Liver (tissue), 9 donors: ENCODE measurements around the gene PHYKPL. TPM values are rescaled to one million over a fixed set of nuclear protein-coding genes. Genes with fewer than 3 reads are reported as not detected.
A peak's percentile ranks its signal among the peaks of the same experiment; 100 is the strongest.

Experiments used
- DNase-seq: peaks from one replicate; pipeline ENCODE4 v3.0.0-alpha.2; 2017; ENCODE audit warnings: low spot score
- H3K27ac ChIP-seq, 2 donors: one replicate each; pipeline ENCODE4 v1.7.0; 2013; ENCODE audit warnings: inconsistent platforms in 2 of 2, low read length in 2 of 2, control low read depth in 1 of 2, low read depth in 1 of 2, mild to moderate bottlenecking in 1 of 2
- H3K27me3 ChIP-seq, 4 donors: one replicate each; pipeline versions ENCODE4 v1.6.1 to v1.7.0; 2013; ENCODE audit warnings: low read length in 3 of 4, inconsistent platforms in 1 of 4, mild to moderate bottlenecking in 1 of 4, moderate library complexity in 1 of 4; ENCODE audit not compliant: control insufficient read depth in 4 of 4, insufficient read depth in 4 of 4
- H3K36me3 ChIP-seq, 4 donors: one replicate each; pipeline versions ENCODE4 v1.6.1 to v1.7.0; 2013; ENCODE audit warnings: low read length in 3 of 4, mild to moderate bottlenecking in 3 of 4, low read depth in 1 of 4, moderate library complexity in 1 of 4; ENCODE audit not compliant: control insufficient read depth in 4 of 4, insufficient read depth in 3 of 4
- H3K4me1 ChIP-seq, 4 donors: one replicate each; pipeline versions ENCODE4 v1.6.1 to v1.7.0; 2013; ENCODE audit warnings: low read length in 3 of 4, mild to moderate bottlenecking in 3 of 4, moderate library complexity in 1 of 4; ENCODE audit not compliant: control insufficient read depth in 4 of 4, insufficient read depth in 4 of 4
- H3K4me3 ChIP-seq, 3 donors: one replicate each; pipeline versions ENCODE4 v1.6.1 to v1.7.0; 2013; ENCODE audit warnings: low read length in 3 of 3, control low read depth in 1 of 3, low read depth in 1 of 3, mild to moderate bottlenecking in 1 of 3
- H3K9ac ChIP-seq, 2 donors: one replicate each; pipeline ENCODE4 v1.7.0; 2013; ENCODE audit warnings: low read length in 2 of 2, mild to moderate bottlenecking in 2 of 2, moderate library complexity in 2 of 2, control low read depth in 1 of 2, low read depth in 1 of 2
- H3K9me3 ChIP-seq, 4 donors: one replicate each; pipeline versions ENCODE4 v1.6.1 to v1.7.0; 2013; ENCODE audit warnings: low read length in 3 of 4; ENCODE audit not compliant: control insufficient read depth in 4 of 4
- FOXA2 ChIP-seq: IDR thresholded peaks from 2 replicates; pipeline ENCODE4 v1.6.1; 2016; ENCODE audit warnings: antibody characterized with exemption
- GABPA ChIP-seq, 2 donors: IDR thresholded peaks in 1 of 2; conservative IDR thresholded peaks in 1 of 2; 2 replicates each; pipeline ENCODE4 v1.6.1; 2016; ENCODE audit warnings: antibody characterized with exemption in 2 of 2, mild to moderate bottlenecking in 1 of 2, moderate library complexity in 1 of 2
- HNF4A ChIP-seq, 2 donors: conservative IDR thresholded peaks; 2 replicates each; pipeline ENCODE4 v1.6.1; 2016; ENCODE audit warnings: antibody characterized with exemption in 2 of 2, mild to moderate bottlenecking in 2 of 2
- HNF4G ChIP-seq: IDR thresholded peaks from 2 replicates; pipeline ENCODE4 v1.6.1; 2016; ENCODE audit warnings: antibody characterized with exemption
- JUND ChIP-seq, 2 donors: IDR thresholded peaks; 2 replicates each; pipeline ENCODE4 v1.6.1; 2016; ENCODE audit warnings: antibody characterized with exemption in 2 of 2
- NR2F2 ChIP-seq: IDR thresholded peaks from 2 replicates; pipeline ENCODE4 v1.6.1; 2016; ENCODE audit warnings: antibody characterized with exemption
- SP1 ChIP-seq: IDR thresholded peaks from 2 replicates; pipeline ENCODE4 v1.6.1; 2018; ENCODE audit warnings: antibody characterized with exemption, mild to moderate bottlenecking
- YY1 ChIP-seq: IDR thresholded peaks from 2 replicates; pipeline ENCODE4 v1.6.1; 2016; ENCODE audit warnings: antibody characterized with exemption, mild to moderate bottlenecking
- WGBS: extraction: QIAGEN DNeasy Blood & Tissue Kit; methylation state at CpG from one replicate; pipeline ENCODE4 v1.1.7; 2013; 5-methylcytosine and 5-hydroxymethylcytosine counted together
- polyA plus RNA-seq, 2 donors: library from polyadenylated mRNA; stranded (reverse) in 1 of 2; unstranded in 1 of 2; fragments of 200-250 nt in 1 of 2; fragments of >200 nt in 1 of 2; fragmentation: Nextera tagmentation in 1 of 2; extraction: Ambion mirVana in 1 of 2; gene quantifications; one replicate each; pipeline versions ENCODE4 v1.2.1 to v1.2.3, GENCODE V29; 2013 to 2015
- total RNA-seq, 2 donors: library from RNA; depleted of rRNA; stranded (reverse); fragments of >200 nt; gene quantifications; one replicate each; pipeline ENCODE4 v1.2.3, GENCODE V29; 2014
- TF ChIP-seq, protein P1 (sequence below): IDR thresholded peaks from 2 replicates; pipeline ENCODE4 v1.6.1; 2016; ENCODE audit warnings: antibody characterized with exemption
- TF ChIP-seq, protein P2 (sequence below): IDR thresholded peaks from 2 replicates; pipeline ENCODE4 v1.6.1; 2016; ENCODE audit warnings: antibody characterized with exemption
- TF ChIP-seq, protein P3 (sequence below): fragments of 150-350 bp; IDR thresholded peaks from 2 replicates; pipeline ENCODE4 v1.5.1; 2017; ENCODE audit warnings: improper control_type of control experiment, low read depth, low read length; ENCODE audit not compliant: missing input control
- TF ChIP-seq, protein P4 (sequence below): IDR thresholded peaks from 2 replicates; pipeline ENCODE4 v1.6.1; 2016; ENCODE audit warnings: antibody characterized with exemption, mild to moderate bottlenecking
- donor health status: healthy.
- donor health status: healthy.
- donor health status: healthy.
- donor health status: healthy.
- donor health status: healthy.

The PHYKPL gene
- total and polyA plus RNA-seq, 4 donors: 25.6 to 103 (median 45.0) TPM

DNA sequence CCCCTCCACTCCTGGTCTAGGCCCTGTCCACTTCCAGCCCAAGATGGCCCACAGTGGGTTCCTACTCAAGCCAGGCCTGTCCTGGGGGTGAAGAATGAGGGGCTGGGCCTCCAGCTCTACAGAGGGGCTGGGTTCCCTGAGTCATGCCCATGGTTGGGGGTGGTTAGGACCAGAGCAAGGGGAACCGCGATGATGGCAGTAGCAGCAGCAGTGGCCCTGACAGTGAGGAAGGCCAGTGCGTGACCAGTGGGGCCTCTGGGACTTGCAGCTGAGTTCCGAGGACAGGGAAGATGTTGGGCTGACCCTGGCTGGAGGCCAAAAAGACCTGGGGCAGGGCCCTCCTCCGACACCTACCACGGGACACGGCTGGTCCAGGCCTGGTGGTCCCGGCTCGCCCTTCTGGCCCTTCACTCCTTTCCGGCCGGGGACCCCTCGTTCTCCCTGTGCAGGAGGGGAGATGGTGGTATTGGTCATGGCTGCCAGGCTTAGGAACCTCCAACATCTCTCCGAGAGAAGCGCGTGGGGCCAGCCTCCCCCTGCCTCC is 9.2 kb upstream of the PHYKPL start:
- H3K9me3 ChIP-seq: no peaks in the 10 kb centered on the region
- H3K27ac ChIP-seq: peak overlapping the region in 1 of 2 donors; percentile 58
- no peaks in the 10 kb centered on the region for H3K27me3 ChIP-seq
- H3K9ac ChIP-seq: no peak overlapping the region
- H3K4me1 ChIP-seq: peaks cover 17 to 32% (median 26%) of the 10 kb centered on the region in 4 donors
- H3K4me3 ChIP-seq: no peak overlapping the region
- no peak for DNase-seq
- H3K36me3 ChIP-seq: no peaks in the 10 kb centered on the region
- TF ChIP-seq FOXA2 (no peak), GABPA (IDR thresholded peaks at IDR 0.05 in 1 of 2, conservative IDR thresholded peaks at IDR 0.05 in 1 of 2) (no peak), JUND (IDR thresholded peaks at IDR 0.05) (no peak), NR2F2 (no peak), HNF4G (no peak), YY1 (no peak), SP1 (no peak), HNF4A (conservative IDR thresholded peaks at IDR 0.05) (no peak)
- TF ChIP-seq, protein P1, sequence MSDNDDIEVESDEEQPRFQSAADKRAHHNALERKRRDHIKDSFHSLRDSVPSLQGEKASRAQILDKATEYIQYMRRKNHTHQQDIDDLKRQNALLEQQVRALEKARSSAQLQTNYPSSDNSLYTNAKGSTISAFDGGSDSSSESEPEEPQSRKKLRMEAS: no peak
- TF ChIP-seq, protein P2, sequence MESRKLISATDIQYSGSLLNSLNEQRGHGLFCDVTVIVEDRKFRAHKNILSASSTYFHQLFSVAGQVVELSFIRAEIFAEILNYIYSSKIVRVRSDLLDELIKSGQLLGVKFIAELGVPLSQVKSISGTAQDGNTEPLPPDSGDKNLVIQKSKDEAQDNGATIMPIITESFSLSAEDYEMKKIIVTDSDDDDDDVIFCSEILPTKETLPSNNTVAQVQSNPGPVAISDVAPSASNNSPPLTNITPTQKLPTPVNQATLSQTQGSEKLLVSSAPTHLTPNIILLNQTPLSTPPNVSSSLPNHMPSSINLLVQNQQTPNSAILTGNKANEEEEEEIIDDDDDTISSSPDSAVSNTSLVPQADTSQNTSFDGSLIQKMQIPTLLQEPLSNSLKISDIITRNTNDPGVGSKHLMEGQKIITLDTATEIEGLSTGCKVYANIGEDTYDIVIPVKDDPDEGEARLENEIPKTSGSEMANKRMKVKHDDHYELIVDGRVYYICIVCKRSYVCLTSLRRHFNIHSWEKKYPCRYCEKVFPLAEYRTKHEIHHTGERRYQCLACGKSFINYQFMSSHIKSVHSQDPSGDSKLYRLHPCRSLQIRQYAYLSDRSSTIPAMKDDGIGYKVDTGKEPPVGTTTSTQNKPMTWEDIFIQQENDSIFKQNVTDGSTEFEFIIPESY: no peak
- TF ChIP-seq, protein P3, sequence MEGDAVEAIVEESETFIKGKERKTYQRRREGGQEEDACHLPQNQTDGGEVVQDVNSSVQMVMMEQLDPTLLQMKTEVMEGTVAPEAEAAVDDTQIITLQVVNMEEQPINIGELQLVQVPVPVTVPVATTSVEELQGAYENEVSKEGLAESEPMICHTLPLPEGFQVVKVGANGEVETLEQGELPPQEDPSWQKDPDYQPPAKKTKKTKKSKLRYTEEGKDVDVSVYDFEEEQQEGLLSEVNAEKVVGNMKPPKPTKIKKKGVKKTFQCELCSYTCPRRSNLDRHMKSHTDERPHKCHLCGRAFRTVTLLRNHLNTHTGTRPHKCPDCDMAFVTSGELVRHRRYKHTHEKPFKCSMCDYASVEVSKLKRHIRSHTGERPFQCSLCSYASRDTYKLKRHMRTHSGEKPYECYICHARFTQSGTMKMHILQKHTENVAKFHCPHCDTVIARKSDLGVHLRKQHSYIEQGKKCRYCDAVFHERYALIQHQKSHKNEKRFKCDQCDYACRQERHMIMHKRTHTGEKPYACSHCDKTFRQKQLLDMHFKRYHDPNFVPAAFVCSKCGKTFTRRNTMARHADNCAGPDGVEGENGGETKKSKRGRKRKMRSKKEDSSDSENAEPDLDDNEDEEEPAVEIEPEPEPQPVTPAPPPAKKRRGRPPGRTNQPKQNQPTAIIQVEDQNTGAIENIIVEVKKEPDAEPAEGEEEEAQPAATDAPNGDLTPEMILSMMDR: no peak
- WGBS: 85% methylated on average over 15 of the region's 15 CpGs

DNA sequence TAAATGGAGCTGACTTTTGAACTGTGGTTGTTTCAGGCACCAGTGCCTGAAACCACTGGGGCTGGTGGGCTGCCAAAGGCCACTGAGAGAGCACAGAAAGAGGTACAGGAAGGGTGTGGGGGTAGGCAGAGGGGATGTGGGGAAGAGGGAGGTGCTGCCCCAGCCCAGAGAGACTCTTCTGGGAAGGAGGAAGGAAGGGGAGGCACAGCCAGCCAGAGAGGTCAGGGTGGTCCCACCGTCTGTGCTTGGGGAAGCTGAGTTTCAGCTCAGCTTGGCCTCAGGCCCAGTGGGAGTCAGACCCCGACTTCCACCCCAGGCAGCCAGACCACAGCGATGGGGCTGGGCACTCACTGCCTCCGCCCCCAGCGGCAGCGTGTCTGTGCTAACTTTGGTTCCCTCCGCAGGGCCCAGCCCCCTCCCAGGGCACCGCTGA is 8.6 kb upstream of the PHYKPL start:
- H3K27ac ChIP-seq: peak overlapping the region in 1 of 2 donors; percentile 58
- no peaks in the 10 kb centered on the region for H3K27me3 ChIP-seq
- no peaks in the 10 kb centered on the region for H3K36me3 ChIP-seq
- H3K9me3 ChIP-seq: no peaks in the 10 kb centered on the region
- H3K9ac ChIP-seq: no peak overlapping the region
- peaks cover 21 to 36% (median 28%) of the 10 kb centered on the region in 4 donors for H3K4me1 ChIP-seq
- 63% methylated on average over 8 of the region's 8 CpGs for WGBS
- H3K4me3 ChIP-seq: no peak overlapping the region
- no peak for DNase-seq
- TF ChIP-seq, protein P4, sequence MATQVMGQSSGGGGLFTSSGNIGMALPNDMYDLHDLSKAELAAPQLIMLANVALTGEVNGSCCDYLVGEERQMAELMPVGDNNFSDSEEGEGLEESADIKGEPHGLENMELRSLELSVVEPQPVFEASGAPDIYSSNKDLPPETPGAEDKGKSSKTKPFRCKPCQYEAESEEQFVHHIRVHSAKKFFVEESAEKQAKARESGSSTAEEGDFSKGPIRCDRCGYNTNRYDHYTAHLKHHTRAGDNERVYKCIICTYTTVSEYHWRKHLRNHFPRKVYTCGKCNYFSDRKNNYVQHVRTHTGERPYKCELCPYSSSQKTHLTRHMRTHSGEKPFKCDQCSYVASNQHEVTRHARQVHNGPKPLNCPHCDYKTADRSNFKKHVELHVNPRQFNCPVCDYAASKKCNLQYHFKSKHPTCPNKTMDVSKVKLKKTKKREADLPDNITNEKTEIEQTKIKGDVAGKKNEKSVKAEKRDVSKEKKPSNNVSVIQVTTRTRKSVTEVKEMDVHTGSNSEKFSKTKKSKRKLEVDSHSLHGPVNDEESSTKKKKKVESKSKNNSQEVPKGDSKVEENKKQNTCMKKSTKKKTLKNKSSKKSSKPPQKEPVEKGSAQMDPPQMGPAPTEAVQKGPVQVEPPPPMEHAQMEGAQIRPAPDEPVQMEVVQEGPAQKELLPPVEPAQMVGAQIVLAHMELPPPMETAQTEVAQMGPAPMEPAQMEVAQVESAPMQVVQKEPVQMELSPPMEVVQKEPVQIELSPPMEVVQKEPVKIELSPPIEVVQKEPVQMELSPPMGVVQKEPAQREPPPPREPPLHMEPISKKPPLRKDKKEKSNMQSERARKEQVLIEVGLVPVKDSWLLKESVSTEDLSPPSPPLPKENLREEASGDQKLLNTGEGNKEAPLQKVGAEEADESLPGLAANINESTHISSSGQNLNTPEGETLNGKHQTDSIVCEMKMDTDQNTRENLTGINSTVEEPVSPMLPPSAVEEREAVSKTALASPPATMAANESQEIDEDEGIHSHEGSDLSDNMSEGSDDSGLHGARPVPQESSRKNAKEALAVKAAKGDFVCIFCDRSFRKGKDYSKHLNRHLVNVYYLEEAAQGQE: no peak
- TF ChIP-seq NR2F2: peak; percentile 59
